Hematopoietic multipotent progenitor cell treated with erythropoietin and hydrocortisone succinate and interleukin-3 and kit ligand, for 17 days (in vitro differentiated cells): ENCODE measurements around the gene THUMPD1.
"Not testable (repeated sequence)": the region's sequence is repeated elsewhere in the genome, so short reads cannot be mapped to it uniquely, and the experiment has no call there.

Experiments used
- DNase-seq: peaks from one replicate; pipeline ENCODE4 v3.0.0-alpha.2; 2015; ENCODE audit warnings: low spot score

THUMPD1 gene, protein sequence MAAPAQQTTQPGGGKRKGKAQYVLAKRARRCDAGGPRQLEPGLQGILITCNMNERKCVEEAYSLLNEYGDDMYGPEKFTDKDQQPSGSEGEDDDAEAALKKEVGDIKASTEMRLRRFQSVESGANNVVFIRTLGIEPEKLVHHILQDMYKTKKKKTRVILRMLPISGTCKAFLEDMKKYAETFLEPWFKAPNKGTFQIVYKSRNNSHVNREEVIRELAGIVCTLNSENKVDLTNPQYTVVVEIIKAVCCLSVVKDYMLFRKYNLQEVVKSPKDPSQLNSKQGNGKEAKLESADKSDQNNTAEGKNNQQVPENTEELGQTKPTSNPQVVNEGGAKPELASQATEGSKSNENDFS

DNA sequence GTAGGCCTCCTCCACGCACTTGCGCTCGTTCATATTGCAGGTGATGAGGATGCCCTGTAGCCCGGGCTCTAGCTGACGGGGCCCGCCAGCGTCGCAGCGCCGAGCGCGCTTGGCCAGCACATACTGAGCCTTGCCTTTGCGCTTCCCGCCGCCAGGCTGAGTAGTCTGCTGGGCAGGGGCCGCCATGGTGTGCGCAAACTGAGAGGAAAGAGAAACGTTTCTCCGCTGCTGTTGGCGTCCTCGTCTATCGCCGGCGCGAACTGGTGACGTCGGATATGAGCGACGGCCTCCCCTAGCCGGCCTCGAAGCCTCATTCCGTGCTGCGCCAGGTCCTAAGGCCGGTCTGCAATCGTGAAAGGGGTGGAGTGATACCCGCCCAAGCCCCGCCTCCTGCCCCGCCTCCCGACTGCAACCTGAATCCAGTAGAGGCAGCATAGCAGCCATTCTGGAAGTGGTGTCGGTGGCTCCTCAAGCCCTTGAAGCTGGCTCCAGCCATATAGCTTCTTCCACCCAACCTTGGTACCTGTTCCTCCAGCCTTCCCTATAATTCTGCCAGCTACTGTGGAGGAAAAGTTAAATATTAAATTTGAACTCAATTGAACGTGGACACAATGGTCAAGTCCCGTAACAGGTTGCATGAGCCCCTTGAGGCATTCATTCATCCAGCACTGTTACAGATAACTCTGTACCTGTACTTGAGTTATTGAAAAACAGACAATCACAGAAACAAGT lies at the start of gene THUMPD1:
THUMPD1 (minus strand) TSS at position 265 of the 732 bp plus-strand sequence; CDS start at position 186, 79 bp downstream.
- peak; percentile 94 for DNase-seq

DNA sequence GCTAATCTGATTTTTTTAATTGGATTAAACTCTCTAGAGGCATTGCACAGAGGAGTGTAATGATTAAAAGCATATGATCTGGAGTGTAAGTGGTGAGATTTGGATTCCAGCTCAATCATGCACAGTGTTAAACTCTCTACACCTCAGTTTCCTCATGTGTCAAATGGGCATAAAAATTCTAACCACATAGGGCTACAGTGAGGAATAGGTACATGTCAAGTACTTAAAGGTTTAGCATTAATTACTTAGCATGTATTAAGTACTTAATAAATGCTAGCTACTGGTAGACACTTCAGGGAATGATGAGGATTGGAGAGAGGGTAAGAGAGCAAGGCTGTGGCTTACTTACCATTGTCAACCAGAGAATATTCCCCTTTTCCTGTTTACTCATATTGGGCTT lies 47.5 kb upstream of the THUMPD1 start:
- DNase-seq = no peak

DNA sequence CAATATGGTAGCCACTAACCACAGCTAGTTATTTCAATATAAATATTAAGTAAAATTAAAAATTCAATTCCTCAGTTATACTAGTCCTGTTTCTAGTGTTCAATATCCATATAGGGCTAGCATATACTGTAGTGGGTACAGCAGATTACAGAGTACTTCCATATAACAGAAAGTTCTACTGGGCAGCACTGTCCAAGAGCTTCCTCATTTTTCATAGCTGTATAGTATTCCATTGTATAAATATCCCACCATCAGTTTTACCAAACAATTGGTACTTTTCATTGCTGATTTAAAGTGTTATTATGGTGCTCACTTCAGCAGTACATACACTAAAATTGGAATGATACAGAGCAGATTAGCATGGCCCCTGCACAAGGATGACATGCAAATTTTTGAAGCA lies 42.6 kb upstream of the THUMPD1 start:
- no peak for DNase-seq

DNA sequence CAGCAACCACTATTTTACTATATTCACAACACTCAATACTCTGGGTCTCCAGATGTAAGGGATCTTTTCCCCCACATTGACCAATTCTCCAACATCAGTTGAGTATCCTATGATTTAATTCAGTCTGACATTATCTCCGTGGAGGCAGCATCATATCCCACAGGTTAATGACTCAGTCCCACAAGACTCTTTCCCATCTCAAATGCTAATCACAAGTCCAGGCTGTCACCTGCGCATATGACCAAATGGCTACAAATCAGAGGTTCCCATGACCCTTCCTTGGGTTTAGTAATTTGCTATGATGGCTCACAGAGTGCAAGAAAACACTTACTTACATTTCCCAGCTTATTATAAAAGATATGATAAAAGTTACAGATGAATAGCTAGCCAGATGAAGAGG lies 40.9 kb upstream of the THUMPD1 start:
- DNase-seq = no peak

DNA sequence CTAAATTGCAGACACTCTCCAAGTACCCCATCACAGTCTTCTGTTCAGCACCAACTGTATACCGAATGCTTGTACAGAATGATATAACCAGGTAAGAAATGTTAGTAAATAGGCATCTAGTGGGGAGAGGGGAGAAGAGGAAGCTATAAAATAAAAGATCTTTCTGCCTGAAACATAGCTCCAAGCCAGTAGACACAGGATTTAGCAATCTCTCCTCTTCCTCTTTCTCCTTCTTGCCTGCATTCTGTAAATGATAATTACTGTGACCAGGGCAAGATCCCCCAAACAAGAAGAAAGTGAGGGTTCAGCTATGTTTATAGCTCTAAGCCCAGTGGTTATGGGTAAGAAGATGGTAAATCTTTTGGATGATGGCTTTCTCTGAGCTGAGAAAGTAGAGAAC lies 40.1 kb upstream of the THUMPD1 start:
- no peak for DNase-seq

DNA sequence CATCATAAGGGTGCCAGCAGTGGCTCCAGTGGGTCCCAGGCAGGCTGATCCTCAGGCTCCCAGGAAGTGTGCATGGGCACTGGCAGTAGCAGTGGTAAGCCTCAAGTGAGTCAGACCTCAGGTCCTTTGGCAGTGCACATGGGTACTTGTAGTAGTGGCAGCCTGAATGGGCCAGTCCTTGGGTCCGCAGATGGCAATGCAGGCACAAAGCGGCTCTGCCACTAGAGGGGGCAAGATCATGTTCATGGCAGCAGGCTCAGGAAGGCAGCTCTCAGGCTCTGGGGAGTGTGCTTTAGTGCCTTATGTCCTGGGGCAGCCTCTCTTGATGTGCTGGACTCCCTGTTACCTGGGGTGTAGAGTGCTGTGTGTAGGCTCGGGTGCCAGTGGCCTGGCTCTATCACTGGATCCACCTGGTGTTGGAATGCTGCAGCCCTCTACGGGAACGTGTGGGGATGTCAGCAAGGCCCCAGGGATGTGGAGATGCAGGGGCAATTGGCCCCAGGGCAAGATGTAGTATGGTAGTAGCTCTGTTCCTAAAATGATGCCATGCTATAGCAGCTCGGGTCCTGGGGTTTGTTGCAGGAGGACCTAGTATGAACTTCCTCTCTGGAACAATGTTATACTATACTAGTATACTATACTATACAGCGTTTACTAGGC lies 33.2 kb upstream of the THUMPD1 start:
- DNase-seq = peak; percentile 71

DNA sequence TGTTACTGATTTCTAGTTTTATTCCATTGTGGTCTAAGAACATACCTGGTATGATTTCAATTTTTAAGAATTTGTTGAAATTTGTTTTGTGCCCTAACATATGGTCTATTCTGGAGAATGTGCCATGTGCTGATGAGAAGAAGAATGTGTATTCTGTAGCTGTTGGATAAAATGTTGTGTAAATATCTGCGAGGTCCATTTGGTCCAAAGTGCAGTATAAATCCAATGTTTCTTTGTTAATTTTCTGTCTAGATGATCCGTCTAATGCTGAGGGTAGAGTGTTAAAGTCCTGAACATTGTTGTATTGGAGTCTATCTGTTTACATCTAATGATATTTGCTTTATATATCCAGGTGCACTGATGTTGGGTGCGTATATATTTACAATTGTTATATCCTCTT lies 32.1 kb upstream of the THUMPD1 start:
- DNase-seq = no peak

DNA sequence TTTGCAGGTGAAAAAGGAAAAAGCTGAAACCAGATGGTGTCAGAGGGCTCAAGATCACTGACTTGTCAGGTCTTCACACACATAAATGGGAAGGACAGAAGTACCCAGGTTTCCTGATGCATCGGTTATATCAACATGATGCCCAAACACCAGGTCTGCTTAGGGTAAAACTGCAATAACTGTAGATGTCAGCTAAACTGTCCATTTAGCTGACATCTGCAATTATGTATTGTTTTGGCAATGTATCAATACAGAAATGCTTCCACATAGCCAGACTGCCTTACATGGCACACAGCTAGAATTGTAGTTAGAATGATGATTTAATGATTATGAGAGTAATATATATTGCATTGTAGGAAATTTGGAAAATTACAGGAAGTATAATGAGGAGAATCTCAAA lies 27.2 kb upstream of the THUMPD1 start:
- DNase-seq = no peak

DNA sequence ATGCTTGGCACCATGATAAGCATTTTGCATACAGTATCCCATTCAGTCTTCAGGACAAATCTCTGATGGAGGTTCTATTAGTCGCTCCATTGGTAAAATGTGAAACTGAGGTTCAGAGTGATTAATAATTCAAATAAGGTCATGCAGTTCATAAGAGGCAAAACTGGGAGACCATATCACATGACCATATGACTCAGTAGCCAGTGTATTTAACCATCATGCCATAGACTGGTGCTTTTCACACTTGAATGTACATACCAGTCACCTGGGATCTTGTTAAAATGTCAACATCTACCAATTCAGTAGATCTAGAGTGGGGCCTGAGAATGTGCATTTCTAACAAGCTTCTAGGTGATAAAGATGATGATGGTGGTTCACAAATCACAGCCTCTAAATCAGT lies 26.5 kb upstream of the THUMPD1 start:
- DNase-seq = no peak

DNA sequence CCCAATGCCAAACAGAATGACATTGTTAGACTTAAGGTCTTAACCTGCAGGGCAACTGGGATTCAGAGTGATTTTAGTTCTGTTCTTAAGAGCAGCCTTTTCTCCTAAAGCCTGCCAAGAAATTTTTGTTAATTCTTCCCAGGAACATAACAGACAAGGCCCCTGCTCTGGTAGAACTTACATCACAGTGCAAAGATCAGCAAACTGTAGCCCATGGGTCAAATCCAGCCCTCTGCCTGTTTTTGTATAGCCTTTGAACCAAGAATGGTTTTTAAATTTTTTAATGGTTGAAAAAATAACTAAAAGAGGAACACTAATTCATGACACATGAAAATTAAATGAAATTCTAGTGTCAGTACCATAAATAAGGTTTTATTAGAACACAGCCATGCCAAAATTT lies 26.0 kb upstream of the THUMPD1 start:
- no peak for DNase-seq

DNA sequence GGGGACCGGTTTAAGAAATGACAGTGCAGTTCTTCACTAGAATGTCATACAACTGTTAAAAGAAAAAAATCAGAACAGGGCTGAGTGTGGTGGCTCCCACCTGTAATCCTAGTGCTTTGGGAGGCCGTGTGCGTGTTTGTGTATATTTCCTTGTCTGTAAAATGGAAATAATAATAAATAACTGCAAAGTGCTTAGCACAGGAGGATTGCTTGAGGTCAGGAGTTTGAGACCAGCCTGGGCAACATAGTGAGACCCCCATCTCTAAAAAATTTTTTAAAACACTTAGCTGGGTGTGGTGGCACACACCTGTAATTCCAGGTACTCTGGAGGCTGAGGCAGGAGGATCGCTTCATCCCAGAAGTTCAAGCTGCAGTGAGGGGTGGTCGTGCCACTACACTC lies 24.7 kb upstream of the THUMPD1 start:
- DNase-seq = no peak

DNA sequence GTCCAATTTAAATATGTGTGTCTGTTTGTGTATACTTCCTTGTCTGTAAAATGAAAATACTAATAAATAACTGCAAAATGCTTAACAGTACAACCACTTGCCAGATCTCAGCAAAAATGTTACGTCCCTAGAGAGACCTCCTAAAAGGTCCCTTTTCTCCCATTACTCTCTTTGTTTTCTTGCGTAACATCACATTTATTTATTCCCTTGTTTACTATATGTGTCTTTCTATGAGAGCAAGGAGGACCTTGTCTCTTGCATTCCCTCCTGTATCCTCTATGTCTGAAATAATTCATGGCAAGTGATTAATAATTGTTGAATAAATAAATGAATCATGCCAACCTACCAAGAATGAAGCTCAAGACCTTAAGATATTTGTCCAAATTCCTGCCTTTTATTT lies 24.1 kb upstream of the THUMPD1 start:
- no peak for DNase-seq

DNA sequence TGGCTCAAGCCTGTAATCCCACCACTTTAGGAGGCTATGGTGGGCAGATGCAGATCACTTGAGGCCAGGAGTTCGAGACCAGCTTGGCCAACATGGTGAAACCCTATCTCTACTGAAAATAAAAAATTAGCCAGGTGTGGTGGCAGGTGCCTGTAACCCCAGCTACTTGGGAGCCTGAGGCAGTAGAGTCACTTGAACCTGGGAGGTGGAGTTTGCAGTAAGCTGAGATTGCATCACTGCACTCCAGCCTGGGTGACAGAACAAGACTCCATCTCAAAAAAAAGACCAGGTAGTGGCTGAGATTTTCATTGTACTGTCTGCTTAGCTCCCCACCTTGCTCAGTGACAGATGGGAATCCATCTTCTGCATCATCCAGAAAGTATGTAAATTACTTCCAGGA lies 22.8 kb upstream of the THUMPD1 start:
- DNase-seq = not testable (repeated sequence)

DNA sequence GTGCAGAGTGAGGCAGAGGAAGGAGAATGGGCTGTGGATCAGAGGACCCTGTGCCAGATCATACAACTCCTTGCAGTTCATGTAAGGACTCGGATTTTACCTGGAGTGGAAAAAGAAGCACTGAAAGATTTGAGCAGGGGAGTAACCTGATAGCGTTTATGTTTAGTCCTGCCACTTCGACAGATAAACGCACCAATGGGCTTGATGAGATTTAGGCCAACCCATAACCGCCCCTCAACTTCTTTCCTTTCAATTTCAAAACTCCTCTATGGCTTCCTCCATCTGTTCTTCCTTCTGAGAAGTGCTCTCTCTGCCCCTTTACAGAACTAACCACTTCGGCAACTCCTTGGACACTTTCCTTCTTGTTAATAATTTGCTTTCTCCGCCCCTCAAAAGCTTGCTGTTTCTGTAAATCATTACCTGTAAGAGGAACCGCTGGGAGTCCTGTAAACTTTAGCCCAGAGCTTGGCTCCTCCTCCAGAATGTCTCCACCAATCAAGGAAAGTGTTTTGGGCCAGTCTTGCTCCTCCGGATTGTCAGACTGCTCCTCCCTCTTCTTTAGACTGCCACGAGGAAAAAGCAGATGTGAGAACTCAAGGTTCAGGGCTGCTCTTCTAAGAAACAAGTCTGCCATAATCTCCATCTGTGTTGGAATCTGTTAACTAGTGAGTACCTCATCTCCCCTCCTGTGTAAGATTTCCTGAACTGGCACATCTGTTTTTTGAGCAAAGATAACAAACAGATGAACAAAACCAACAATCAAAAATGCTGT lies 22.0 kb upstream of the THUMPD1 start, which contains the start of gene ACSM3:
ACSM3 (plus strand) TSS at position 554 of the 772 bp plus-strand sequence. CDS start 6,021 bp downstream, outside the sequence.
- peak; percentile 71 for DNase-seq

DNA sequence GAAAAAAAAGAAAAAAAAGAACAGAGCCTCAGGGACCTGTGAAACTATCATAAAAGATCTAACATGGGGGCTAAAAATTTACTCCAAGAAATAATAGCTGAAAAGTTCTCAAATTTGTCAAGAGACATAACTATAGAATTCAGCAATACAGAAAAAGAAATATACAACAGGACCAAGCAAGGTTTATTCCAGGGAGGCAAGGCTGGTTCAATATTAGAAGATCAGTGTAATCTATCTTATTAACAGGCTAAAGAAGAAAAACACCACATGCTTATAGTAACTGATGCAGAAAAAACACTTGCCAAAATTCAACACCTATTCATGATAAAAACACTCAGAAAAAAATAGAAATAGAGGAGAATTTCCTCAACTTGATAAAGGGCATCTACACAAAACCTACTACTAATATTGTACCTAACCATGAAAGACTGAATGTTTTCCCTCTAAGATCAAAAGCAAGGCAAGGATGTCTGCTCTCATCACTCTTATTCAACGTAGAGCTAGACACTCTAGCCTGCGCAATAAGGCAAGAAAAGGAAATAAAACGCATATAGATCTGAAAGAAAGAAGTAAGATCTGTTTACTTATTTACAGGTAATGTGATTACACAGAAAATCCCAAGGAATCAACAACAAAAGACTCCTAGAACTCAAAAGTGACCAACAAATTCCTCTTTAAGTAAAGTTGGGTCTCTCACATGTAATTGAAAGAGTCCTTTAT lies 20.9 kb upstream of the THUMPD1 start:
- no peak for DNase-seq

DNA sequence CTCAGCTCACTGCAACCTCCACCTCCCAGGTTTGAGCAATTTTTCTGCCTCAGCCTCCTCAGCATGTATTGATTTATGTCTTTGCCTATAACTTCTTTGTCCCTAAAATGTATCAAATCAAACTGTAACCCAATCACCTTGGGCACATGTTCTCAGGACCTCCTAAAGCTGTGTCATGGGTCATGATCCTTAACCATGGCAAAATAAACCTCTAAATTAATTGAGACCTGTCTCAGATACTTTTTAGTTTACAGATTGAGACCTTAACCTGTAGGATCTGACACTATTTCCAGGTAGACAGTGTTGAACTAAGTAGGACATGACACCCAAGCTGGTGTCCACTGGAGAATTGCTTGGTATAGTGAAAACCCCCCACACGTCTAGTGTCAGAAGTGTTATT lies 19.6 kb upstream of the THUMPD1 start:
- DNase-seq = no peak

DNA sequence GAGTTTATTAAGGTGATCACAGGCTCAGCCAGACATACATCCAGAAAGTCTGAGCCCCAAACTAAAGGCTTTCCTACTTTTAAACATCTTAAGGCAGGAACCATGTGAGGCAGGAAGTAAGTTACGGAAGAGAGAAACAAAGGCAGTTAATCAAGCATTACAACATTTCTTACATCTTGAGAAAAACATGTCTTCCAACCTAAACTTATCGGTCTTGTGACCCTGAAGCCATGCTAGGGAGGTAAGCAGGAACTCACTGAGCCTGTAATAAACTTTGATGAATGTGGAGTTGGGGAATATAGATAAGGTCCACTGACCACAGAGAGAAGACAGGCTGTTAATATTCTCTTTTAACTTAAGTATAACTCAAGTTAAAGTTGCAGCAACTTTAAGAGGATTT lies 18.7 kb upstream of the THUMPD1 start:
- DNase-seq = no peak

DNA sequence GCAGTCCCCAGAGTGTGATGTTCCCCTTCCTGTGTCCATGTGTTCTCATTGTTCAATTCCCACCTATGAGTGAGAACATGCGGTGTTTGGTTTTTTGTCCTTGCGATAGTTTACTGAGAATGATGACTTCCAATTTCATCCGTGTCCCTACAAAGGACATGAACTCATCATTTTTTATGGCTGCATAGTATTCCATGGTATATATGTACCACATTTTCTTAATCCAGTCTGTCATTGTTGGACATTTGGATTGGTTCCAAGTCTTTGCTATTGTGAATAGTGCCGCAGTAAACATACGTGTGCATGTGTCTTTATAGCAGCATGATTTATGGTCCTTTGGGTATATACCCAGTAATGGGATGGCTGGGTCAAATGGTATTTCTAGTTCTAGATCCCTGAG lies 14.2 kb upstream of the THUMPD1 start:
- DNase-seq = not testable (repeated sequence)

DNA sequence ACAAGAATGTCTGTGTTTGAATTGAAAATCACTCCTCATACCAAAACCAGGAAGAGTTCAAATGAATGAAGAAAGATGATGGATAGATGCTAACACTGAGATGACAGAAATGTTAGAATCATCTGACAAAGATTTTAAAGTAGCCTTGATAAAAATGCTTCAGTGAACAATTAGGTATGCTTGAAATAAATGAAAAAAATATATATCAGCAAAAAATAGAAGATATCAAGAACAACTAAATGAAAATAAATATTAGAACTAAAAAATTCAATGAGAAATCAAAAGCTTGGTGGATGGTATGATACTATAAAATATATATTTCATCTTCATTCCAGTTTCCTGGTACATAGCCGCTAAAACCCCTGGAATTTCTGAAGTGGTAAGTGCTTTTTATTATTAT lies 13.6 kb upstream of the THUMPD1 start:
- DNase-seq = no peak

DNA sequence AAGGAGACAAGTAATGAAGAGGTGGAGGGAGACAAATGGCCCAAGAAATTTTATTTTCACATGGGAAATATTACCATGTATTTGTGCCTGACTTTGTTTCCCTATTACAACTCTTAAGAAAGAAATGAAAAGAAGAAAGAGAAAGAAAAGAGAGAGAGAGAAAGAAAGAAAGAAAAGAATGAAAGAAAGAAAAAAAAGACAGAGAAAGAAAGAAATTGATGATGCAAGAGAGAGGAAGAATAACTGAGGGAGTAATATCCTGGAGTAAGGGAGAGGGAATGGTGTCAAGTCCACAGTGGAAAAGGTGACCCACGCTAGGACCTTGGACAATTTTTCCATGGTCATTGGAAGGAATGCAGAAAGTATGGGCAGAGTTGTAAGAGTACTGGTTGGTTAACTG lies 12.1 kb upstream of the THUMPD1 start:
- no peak for DNase-seq

DNA sequence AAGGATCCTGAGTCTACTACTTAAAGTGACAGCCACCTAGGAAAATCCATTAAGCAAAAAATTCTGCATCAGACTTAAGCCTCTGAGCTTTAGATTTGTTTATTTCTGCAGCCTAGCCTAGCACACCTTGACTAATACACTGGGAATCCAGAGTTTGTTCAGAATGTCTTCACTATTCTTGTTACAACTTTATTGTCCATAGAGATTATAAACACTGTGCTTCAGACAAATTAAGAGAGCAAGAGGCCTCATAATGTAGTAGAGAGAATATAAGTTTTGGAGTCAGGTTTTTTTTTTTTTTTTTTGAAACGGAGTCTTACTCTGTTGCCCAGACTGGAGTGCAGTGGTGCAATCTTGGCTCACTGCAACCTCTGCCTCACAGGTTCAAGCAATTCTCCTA lies 8.9 kb upstream of the THUMPD1 start:
- no peak for DNase-seq

DNA sequence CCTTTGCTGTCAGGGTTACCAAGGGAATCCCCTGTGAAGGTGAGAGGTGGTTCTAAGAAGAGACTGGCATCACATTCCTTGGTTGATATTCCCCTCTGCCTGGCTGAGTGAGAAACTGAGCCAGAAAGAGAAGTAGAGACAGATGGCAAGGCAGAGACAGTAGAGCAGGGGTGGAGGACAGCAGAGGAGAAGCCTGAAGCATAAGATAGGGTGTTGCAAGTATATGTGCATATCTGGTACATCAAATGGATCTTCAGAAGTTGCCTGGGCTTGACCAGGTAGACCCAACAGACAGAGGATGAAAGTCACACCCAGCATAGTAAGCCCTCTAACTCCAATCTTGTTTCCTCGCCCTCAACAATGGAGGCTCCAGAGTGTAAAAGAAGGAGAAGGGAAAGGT lies 7.9 kb upstream of the THUMPD1 start:
- DNase-seq = no peak
